GM21737 (cell line): Measurements from ENCODE around the gene TWIST1.

Experiments
- ATAC-seq: cut with Tn5 transposase; IDR thresholded peaks from one replicate; pipeline ENCODE4 v1.9.1; 2021; ENCODE audit warnings: mild to moderate bottlenecking, moderate library complexity; ENCODE audit not compliant: unreplicated experiment

TWIST1 gene

DNA sequence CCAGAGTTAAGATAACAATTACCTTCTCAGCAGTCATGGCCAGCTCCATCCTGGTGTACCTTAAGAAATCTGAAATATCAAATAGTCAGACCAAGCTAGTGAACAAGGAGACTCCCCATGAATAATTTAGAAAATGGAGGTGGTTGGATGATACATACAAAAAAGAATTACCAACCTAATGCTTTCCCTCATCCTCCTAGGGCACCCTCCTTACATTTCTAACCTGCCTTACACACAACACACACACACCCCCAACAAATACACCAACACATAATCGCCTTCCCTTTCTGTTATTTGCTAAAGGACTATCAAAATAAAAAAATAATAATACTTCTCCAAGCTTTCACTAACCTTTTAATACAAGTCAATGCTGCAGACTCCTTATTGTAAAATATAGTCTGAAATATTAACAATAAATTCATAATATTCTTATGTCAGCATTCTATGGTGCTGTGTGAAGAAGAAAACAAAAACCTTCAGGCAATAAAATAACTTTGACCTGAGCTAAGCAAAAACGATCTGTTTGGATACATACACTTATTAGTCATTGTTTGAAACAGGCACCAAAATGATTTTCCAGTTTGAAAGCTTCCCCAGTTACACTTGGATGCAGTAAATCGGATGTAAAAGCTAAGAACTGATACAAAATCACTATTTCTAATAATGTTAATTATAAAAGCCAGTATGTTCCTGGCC lies 3.4 kb downstream of the TWIST1 start:
- no peak for ATAC-seq

DNA sequence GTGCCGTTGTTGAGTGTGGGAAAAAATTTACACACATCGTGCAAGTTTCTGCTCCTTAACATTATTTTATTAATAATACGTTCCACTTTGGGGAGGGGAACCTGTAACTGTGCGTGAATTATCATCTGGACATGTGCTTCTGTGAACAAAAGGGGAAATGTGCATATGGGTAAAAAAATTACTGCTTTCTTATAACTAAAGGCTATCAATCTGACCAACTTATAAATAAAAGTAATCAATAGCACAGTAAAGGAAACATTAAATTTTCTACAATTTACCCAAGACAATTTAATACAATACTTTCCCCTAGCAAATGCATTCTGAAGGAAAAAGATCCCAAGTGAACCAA lies 4.5 kb downstream of the TWIST1 start:
- ATAC-seq, result no peak

DNA sequence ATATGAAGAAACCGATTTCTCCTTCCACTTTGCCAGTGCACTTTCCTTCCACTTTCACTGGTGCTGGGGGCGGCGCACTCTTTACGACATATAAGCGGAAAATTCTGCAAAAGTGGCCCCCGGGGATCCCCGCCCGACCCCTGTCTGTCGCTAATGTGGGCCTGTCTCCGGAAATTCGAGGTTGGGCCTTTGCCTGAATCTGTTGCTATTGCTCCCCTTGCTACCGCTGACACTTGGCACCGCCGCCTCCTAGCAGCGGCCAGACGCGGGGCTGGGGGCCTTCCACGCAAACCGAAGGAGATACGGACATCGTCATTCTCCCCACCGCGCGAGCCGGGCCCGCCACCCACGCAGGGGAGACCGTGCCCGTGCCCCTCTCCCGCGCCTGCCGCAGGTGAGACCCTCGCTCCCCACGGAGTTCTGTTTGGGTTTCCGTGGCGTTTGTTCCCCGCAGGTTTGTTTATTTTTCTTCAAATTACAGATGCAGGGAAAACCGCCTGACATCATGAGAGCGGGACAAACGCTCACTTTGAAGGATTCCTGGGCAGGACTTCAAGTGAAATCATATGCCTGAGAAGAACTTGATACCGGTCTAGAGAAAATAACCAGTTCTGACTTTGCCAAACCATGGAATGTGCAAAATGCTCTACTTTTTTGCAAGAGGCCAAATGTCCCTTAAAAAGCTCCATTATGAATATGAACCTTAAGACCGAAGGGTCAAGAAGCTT lies 5.0 kb downstream of the TWIST1 start:
- no peak for ATAC-seq

DNA sequence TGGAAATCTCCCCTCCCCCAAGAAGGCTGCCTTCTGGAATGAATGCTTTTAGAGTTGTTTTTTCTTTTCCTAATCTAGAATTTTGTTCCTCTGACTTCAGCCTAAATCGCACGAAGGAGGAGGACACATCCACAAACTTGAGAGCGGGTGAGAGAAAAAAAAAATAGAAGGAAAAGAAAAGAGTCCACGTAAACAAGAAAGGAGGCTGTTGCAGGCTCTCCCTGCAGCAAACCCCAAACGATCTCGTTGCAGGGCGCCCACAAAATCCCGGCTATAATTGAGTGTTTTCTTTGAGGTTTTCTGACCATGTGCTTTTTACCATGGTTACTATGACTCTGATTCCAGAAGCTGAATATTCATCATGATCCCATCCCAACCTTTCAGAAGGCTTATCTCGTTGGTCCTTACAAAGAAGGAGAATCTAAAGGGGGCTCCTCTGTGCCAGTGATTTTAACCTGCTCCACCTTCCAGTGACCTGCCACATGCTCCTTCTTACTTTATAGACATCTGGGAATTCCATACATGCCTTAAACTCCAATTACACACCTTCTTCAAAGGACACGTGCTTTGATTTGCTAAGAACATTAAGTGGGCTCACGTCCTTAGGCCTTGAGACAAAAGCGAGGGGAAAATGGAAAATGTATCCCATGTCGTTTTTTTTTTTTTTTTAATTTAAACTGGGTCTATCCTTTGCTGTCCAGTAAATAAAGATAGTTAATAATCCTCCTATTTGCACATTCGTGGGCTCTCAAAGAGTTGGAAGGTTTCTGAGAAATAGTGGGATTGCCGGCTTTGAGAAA lies 5.8 kb downstream of the TWIST1 start:
- ATAC-seq, result no peak

DNA sequence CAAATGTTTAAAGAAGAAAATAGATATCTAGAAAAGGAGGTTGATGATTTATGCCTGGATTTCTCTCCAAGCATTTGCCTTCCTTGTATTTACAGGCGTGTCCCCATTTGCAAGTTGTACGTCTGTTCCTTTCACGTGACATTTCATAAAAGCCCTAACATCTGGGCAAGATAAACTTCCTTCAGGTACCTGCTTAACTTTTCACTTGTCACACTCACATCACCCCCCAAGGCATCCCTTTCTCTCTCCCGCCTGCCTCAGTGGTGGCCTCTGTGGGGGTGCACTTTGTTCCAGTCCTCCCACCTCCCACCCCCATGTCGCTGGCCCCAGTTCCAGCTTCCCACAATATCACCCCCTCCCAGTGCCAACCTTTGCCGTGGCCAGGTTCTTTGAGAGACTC lies 6.7 kb downstream of the TWIST1 start:
- no peak for ATAC-seq

DNA sequence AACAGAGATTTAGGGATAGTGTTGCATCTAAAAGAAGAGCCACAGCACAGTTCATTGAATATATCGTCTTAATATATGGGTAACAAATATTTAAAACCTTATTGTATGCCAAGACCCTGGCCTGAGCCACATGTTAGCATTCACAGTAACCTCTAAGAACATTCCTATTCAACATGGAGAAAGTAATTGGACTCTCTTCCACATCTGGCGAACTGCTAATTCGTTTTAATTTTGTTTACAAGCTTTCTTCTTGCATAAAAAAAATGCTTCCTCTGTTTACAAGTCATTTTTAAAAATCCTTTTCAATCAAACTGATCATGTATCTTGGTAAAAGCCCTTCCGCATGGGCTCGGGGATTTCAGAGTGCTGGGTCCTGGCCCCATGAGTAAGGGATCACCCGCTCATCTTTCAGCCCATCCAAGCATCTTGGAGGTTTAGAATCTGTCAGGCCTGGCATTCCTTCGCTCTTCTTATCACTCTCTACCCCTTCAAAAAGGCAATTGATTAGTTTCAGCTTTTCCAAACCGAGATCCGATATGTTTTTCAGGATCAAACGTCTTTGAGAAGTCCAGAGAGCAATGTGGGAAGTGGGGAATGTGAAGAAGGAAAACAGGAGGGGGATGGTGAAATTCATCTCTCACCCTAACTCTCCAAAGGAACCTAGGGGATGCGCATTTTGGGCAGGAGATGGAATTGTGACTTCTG lies 7.3 kb downstream of the TWIST1 start:
- no peak for ATAC-seq

DNA sequence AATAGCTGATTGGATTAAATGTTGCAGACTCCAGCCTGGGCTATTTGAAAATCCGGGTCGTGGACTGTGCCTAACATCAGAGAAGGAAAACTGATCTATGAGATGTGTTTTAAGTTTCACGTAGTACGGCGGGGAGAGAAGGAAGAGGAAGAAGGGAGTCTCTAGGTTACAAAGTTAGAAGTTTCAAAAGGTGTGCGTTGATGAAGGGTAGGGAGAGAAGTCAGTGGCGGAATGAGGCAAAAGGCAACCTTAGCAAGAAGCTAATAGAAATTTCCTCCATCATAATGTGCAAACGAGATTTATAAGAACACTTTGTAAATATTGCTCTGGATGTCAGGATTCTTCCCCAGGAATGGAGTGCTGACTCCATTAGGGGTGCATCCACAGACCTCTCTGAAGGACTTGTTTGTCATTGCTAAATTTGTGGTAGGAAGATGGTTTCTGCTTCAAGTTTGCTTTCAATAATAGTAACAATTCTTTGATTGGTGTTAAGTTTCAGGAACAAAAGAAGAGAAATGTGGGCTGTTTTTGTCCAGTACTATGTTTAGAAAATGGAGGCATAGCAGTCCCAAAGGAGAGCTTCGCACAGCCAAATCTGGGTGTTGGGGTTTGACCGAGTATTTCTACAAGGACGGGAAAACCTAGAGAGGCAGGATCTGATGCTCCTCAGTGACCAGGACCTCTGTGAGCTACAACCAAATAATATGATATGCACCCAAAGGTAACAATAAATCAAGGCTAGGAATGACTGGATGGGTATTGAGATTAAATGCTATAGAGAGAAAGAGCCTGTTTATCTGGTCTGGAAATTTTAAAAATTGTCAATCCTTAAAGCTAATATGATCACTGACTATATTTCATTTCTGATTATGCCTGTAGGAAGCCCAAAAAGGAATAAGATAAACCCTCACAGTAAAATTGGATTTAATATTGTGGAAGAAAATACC lies 8.2 kb downstream of the TWIST1 start:
- no peak for ATAC-seq

DNA sequence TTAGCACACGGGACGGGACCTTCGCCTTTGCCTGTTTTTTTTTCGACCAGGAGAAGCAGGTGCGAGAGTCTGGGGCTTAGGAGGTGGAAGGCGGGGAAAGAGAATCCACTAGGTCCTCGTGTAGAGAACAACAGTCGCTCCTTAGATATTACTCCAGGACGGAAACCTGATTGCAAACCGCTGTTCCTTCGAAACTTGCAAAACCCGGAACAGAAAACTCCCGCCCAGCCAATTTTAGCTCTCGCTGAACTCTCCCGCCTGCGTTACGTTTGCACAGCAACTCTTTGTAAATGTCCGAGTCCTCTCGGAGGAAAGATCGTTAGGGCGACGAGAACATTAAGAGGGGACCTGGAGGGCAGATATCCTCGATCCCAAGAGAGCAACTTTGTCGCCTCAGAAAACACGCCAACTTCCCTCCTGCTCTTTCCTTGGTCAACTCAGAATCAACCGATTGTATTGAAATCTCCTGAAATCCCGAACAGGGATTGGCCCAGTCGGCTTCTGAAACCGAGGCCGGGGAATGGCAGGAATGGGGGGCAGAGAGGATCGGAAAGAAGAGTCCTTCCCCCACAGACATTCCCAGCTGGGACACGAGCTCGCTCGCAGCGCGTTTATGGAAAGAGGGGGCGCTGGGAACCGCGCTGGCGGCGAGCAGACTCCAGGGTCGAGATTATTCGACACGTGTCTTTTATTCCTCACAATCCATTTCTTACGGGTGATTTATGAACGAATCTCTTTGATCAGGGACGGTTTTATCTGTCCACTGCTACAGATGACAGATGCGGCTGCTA lies 9.9 kb downstream of the TWIST1 start:
- no peak for ATAC-seq

DNA sequence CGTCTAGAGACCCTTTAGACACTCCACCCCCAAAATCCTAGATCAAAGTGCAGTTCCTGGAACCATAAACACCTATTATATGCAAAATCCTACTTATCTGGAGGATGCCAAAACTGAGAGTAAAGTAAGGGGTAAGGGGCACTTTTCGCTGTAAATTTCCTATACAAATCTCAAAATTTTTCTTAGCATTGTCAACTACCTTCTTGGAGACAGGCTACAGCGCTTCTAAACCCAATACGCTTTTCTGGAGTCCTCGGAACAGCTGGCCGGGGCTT lies 10.4 kb downstream of the TWIST1 start:
- no peak for ATAC-seq

DNA sequence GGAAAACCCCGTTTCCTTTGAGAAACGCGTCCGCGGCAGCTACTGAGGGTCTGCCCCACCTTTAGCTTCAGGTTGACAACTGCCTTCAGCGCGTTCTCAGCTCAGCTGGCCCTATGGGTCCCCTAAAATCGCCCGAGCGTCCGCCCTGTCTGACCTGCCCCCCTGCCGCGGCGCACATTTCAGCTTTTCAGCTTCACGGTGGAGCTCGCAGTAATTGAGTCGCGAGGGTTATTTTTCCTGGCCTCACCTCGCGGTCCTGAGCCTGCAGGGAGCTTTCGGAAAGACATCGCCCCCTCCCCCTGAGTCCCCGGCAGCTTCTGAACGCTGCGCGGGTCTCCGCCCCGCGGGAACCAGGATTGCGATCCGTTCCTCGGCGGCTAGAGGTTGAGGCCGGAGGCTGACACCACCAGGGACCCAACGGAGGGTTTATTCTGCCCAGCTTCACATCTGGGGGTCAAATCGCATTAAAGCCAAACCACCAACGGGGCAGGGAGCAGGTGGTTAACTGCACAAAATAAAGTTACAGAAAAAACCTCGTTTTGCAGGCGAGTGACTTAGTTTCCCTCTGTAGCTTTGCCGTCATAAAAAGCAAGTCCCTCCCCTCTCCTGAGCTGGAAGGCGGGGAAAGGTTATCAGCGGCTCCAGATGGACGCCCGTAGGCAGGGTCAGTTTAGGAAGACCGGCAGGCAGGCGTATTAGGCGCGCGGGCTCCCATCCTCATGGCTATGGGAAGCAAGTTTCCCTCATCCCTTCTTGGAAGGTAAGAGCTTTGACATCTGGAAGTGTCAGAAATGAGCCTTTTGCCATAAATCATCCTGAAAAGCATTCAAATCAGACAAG lies 11.0 kb downstream of the TWIST1 start:
- ATAC-seq, result no peak

DNA sequence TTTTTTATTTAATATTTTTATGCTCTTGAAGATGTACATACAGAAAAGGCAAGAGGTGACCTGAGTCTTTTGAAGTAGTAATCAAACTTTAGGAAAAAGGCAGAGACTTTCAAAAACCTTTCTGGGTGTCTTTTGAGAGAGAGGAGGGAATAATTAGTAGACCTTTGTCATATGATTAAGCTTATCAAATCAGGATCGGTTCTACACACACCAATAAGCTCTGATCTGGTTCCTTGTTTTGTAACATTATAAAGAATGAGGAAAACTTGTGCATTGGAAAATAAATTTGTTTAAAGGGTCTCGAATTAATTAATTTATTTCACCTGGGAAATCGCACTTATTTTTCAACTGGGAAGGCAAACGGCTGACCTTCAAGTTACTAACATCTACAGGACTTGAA lies 11.9 kb downstream of the TWIST1 start:
- no peak for ATAC-seq

DNA sequence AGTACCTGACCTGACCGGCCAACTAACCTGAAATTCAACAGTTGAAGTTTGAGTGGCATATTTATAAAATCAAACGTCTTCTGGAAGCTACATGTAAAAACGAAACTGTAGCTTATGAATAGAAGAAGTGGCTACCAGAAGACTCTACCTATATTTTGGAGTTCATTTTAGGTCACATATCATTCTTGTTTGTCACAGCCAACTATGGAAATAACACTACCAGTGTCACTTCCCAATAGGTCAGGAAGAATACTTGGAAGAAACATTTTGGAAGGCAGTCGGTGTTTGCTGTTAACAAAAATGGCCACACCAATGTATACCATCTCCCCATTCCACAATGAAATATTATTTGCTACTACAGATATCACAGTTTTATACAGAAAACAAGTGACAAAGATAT lies 12.6 kb downstream of the TWIST1 start:
- no peak for ATAC-seq

DNA sequence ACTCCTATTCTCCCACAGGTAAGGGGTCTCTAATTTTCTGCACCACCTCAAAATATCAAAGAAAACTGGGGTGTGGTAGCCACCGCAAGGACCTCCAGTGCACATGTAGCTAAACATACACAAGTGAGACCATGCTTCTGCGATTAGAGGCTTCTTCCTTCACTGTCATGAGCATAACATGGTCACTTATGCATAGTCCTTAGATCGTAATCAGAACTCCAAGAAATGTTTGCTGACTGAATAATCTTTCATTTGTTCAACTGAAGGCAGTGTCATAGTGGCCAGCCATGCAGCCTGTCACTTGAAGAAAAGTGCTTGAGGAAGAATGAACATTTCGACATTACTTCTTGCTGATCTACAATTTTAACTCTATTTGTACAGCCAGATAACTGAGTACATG lies 14.6 kb downstream of the TWIST1 start:
- ATAC-seq, result no peak

DNA sequence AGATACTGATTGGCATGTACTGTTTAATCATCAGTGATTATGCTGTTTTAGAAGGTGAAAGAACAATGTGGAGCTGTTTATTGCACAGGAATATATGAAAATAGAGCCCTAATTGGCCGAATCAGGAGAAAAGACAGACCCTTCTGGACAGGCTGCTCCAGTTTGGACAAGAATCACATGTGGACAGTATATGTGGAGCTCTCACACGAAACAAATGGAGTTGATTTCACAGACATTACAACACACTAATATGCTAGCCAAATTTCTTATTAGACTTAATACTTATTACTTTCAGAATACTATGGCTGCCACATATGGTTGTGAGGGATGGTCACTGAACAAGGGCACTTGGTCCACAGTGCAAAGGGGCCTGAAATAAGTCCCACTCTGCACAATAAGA lies 15.5 kb downstream of the TWIST1 start:
- ATAC-seq, result no peak

DNA sequence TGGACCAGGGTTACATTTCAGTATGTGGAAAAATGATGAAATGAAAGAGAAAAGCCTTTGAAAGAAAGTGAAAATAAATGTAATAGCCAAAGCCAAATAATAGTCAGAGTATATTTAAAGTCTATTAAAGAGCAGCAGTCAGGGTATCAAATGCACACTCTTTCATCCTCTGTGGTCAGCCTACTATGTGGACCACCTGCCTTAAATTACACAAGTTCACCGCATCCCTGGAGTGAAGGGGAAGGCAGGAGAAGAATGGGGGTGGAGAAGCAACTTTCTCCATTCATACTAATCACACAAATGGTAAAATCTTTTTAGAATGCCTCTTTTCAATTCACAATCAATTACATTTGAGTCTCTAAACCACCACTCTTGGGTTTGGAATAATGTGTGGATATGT lies 16.0 kb downstream of the TWIST1 start:
- ATAC-seq, result no peak

DNA sequence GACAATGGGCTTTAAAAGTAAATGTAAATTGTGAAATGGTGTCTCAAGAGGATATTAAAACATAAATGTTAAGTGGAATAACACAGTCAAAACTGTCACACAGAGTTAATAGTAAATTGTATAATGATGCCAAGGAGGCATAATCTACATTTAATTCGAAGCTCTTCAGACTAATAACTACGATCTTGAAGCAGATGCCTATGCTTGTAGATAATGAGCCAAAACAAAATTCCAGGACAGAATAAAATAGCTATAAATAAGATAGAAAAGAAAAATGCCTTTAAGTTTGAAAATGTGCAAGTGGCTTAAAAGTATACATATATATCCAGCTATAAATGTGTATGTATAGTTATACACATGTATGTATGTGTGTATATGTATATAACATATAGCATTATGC lies 17.5 kb downstream of the TWIST1 start:
- ATAC-seq, result no peak

DNA sequence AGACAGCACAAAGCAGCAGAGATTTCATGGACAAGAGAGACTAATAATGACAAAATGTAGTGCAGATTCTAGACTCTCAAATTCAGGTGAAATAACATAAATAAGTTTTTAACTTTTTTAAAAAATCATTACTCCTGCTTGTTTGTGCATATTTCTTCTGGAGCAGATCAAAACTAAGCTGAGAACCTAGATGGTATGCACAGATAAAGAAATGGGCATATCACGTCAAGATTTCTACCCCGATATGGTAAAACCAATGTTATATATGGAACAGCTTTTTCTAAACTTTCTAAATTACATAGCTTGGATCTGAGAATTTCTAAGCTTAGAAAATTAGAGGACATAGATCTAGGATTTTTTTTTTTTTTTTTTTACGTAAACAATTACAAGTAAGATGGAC lies 18.2 kb downstream of the TWIST1 start:
- no peak for ATAC-seq

DNA sequence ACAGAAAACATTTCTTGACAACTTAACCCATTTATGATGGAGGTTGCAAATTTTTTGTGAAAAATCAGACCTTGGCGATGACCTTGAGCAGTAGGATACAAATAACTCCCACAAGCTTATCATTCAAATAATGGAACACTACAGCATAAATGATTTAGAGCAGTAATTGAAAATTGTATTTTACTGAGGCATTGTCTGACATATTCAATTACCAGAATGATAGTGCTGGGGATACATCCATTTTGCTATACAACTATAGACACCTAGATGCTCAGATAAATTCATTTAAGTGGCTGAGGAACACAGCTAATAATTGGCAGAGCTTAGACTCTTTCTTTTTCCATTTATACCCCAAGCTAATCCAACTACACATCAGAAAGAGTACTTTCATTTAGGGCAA lies 18.9 kb downstream of the TWIST1 start:
- no peak for ATAC-seq
